ENCODE data around the gene CCNT2.
"Not testable (repeated sequence)": the region's sequence is repeated elsewhere in the genome, so short reads cannot be mapped to it uniquely, and the experiment has no call there.

The CCNT2 gene

DNA sequence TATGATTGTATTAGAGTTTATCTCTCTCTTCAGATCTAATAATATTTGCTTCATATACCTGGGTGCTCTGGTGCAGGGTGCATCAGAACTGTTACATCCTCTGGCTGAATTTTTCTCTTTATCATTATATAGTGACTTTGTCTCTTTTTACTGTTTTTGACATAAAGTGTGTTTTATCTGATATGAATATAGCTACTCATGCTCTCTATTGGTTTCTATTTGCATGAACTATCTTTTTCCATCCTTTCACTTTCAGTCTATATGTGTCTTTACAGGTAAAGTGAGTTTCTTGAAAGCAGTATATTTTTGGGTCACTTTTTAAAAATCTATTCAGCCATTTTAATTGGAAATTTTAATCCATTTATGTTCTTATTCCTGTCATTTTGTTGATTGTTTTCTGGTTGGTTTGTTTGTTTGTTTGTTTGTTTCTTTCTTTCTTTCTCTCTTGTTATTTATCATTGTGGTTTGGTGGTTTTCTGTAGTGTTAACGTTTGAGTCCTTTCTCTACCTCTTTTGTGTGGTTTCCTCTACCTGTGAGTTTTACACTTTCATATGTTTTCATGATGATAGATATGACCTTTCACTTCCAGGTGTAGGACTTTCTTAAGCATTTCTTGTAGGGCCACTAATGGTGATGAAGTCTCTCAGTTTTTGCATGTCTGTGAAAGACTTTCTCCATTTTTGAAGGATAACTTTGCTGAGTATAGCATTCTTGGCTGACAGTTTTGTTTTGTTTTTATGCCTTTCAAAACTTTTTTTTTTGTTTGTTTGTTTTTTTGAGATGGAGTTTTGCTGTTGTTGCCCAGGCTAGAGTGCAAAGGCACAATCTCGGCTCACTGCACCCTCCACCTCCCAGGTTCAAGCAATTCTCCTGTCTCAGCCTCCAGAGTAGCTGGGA, 54.9 kb downstream of the CCNT2 start:
- in situ Hi-C loops (cut with MboI; ENCODE audit: low sequenced_read_pairs): no loop called here

DNA sequence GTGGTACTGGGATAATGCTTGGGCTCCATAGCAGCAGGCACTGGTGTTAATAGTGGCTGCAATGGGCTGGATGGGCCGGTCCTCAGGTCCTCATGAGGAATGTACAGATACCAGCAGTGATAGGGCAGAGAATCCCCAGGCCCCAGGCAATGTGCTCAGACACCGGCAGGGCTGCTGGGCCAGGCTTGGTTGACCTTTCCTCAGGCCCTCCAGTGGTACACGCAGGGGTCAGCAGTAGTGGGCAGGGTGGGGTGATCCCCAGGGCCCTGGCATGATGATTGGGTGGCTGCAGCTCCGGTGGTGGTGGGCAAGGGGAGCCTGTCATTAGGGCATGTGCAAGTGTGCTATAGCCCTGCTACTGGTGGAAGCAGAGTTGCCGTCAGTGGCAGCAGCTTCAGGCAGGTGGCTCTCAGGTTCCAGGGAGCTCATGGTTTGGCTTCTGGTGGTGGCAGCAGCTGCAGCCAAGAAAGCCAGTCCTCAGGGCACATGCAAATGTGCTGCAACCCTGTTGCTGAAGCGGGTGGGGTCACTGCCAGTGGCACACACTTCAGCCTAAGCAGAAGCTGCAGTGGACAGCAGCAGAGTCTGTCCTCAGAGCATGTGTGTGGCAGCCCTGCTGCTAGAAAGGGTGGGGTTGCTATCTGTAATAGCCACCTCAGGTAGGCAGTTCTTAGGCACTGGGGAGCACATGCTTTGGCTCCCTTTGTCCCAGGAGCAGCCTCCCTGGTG, 56.8 kb downstream of the CCNT2 start:
- in situ Hi-C loops (cut with MboI; ENCODE audit: low sequenced_read_pairs): no loop called here

DNA sequence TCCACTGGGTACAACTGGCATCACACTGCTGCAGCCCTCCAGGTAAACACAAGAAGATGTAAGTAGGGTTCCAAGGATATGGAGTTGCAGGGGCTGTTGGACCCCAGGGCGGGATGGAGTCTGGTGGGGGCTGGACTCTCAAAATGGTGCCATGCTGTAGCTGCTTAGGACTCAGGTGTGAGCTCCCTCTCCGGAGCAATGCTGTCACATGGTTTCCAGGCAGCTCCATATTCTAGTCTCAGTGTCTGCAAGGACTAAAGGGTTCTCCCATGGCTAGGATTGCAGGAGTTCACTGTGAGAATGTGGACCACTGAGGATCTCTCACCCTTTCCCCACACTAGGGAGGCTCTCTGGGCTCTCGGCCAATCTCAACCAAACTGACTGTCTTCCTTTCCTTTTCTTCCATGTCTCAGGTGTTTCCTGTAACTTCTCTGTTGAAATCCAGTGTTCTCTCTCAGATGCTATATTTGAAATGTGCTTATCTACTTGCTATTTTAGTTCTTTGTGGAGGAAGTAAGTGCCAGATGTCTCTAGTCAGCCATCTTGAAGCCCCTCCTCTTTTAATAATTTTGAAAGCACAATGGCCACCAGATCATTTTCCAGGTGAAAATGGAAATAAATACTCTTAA, 57.6 kb downstream of the CCNT2 start:
- in situ Hi-C loops (cut with MboI; ENCODE audit: low sequenced_read_pairs): no loop called here

DNA sequence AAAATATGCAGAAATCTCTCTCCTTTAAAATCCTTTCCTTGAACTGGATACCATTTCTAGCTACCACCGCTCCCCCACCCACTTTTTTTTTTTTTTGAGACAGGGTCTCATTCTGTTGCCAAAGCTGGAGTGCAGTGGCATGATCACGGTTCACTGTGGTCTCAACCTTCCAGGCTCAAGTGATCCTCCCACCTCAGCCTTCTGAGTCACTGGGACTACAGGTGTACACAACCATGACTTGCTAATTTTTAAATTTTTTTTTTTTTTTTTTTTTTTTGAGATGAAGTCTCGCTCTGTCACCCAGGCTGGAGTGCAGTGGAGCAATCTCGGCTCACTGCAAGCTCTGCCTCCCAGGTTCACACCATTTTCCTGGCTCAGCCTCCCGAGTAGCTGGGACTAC, 58.5 kb downstream of the CCNT2 start:
- in situ Hi-C loops (cut with MboI; ENCODE audit: low sequenced_read_pairs): not testable (repeated sequence)

DNA sequence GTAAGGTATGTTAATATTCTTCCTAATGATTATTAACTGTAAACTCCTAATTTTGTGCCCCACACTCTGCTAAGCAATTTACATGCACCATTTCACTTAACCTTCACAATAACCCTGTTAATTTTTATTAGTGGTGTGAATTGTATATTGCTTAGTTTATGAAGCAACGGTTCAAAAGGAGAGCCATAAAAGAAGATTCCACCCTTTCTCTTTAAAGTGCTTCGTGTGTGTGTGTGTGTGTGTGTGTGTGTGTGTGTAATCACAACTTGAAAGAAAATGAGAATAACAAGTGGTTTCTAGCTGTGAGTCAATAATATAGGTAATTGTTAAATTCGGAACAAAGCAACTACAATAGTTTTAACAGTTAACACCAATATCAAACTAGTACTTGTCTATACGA, 60.6 kb downstream of the CCNT2 start:
- in situ Hi-C loops (cut with MboI; ENCODE audit: low sequenced_read_pairs): no loop called here

DNA sequence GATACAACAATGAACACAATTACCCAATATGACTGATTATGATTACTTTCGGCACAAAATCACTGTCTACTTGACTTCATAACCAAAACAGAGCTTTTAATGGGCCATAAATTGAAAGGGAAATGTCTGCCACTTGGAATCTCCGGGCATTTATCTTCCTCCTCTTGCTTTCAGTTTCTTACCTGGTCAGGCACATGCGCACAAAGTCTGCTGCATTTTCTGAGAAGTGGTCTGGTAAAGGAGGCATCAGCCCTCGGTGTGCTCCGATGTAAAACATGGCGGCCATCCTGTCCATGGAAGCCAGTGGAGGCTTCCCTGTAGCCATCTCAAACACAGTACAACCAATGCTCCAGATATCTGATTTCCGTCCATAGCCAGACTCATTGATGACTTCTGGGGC, 62.0 kb downstream of the CCNT2 start:
- in situ Hi-C loops (cut with MboI; ENCODE audit: low sequenced_read_pairs): no loop called here

DNA sequence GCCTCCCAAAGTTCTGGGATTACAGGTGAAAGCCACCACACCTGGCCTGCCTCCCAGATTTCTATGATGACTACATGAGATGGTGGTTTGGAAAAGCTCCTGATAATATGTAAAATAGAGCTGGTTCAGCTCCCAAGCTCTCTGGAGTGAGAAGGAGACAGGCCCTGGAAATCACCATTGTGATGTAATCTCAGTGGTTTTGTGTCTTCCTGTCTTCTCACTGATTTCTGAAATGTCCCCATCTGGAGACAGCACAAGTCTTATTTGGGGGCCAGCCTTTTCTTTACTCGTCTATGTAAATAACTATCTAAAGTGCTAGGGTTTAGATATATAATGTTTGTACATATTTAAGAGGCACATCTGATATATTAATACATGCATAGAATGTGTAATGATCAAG, 64.0 kb downstream of the CCNT2 start:
- in situ Hi-C loops (cut with MboI; ENCODE audit: low sequenced_read_pairs): no loop called here

DNA sequence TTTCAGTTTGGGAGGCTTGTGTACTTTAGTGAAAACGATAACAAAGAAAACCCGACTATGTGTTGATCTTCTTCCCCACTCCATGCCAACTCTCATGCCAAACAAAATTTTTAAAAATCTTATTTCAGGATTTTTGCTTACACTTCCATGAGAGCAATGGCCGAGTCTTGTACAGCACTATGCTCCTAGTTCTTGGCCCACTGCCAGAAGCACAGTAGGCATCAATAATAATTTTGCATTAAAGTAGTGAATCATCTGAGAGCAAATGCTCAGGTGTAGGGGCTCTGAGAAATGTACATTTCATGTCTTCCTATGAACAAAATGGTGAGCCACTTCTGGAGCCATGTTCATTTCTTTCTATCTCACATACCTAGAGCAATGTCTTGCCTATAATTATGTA, 66.4 kb downstream of the CCNT2 start:
- in situ Hi-C loops (cut with MboI; ENCODE audit: low sequenced_read_pairs): no loop called here

DNA sequence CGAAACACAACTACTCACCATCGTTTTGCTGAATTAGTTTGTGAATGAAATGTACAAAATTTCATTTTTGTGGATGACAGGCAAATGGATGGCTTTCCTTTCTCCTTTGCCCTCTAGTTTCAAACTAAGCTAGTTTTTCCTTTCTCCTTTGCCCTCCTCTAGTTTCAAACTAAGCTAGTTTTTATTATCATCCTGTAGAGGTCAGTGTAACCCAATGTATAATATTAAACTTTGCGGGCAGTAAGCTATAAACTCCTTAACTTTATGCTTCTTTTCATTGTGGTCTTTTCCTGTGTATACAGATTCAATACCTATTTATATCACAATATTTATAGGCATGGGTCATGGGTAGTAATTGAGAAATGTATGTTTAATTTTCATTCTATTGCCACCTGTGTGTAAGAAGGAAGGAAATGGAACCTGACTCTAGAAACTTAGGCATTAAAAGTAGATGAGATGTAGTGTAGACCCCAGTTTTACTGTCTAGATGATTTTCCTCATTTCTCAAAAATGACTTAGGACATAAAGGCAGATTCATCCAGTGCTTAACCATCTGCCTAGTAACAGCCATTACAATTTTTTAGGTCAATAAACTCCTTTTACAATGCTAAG, 70.5 kb downstream of the CCNT2 start:
- in situ Hi-C loops (cut with MboI; ENCODE audit: low sequenced_read_pairs): no loop called here

DNA sequence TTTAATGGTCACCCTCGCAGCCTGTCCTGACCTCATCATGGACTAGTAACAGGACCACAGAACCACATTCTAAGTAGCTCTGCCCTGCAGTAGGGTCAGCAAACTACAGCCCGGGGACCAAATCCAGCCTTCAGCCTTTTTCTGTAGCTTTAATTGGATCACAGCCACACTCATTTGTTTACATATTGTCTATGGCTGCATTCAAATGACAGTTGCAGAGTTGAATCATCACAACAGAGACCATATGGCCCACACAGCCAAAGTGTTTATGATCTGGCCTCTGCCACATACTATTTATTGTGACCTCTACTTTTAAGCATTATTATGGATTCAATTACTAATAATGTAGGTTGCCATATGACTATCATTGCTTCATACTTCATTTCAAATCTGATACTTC, 80.9 kb downstream of the CCNT2 start:
- in situ Hi-C loops (cut with MboI; ENCODE audit: low sequenced_read_pairs): no loop called here

DNA sequence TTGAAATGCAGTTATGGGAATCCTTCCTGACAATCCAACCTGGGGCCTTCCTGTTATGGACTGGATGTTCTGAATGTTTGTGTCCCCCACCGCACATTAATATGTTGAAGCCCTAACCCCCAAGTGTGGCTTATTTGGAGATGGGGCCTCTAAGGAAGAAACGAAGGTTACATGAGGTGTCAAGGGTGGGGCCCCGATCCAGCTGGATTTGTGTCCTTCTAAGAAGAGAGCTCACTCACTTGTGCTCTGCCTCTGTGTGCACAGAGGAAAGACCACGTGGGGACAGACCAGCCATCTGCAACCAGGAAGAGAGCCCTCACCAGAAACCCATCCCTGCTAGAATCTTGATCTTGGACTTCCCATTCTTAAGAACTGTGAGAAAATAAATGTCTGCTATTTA, 84.2 kb downstream of the CCNT2 start:
- in situ Hi-C loops (cut with MboI; ENCODE audit: low sequenced_read_pairs): no loop called here

DNA sequence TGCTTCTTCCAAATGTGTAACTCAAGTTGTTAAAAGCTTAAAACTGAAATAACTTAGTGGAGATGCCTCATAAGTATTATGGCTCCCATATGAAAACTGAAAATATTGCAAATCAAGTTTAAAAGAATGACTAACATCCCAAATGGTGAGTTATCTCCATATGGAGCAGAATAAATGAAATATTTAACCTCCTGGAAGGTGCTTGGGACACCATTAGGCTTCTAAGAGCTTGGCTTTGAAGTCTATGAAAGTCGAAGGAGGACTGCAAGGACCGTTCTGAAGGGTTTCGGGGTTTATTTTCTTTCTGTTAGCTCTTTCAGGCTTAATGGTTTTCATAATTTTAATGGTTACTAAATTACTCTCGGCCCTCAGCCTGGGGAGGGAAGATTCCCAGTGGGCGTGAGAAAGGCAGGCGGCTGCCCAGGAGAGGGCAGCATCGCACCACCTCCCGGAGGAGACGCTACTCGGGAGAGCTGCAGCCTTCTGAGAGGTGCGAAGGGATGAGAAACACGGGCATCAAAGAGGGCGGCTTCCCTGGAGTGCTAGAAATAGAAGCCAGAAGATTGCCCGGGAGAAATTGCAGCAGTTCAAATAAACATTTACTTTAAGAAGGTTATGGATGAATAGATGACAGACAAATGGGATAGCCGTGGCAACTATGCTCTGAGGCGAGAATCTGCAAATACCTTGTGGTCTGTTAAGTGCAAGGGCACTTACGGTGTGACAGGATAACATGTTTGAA, 85.6 kb downstream of the CCNT2 start:
- in situ Hi-C loops (cut with MboI; ENCODE audit: low sequenced_read_pairs): no loop called here

DNA sequence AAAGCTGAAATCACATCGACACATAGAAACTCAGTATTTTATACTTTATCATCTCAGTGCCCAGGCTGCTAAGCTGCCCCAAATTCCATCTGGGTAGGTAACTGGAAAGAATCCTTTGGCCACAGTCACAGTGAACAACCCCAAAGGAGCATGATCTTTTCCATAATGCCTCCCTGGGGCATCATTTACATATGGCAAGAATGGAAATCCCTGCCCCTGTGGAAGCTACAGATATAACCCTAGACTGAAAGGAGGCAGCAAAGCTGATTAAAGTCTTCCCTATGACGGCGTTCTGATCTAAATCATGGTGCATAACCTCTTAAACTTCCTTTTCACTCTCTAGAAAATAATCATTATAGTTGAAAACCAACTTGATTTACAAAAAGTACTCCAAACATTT, 87.1 kb downstream of the CCNT2 start:
- in situ Hi-C loops (cut with MboI; ENCODE audit: low sequenced_read_pairs): no loop called here

Data from HL-60/S4 treated with phorbol 12-myristate 13-acetate at 8.2 ng/mL for 4 days and 3 days (cell line).